Hepatocyte (in vitro differentiated cells): ENCODE measurements around the gene ADGRD1. TPM values are rescaled to one million over a fixed set of nuclear protein-coding genes. Genes with fewer than 3 reads are reported as not detected.

Source experiments
- DNase-seq: peaks from one replicate; pipeline ENCODE4 v3.0.0-alpha.2; 2016; ENCODE audit warnings: low spot score
- H2AFZ ChIP-seq: fragments of 200-600 bp; sonication (generic); 2 replicates; pipeline ENCODE4 v1.6.0; 2016; ENCODE audit warnings: antibody characterized with exemption, mild to moderate bottlenecking
- H3K27ac ChIP-seq: fragments of 200-600 bp; sonication (generic); 2 replicates; pipeline ENCODE4 v1.5.1; 2016; ENCODE audit warnings: mild to moderate bottlenecking
- H3K27me3 ChIP-seq: fragments of 200-600 bp; sonication (generic); 2 replicates; pipeline ENCODE4 v1.6.1; 2016
- H3K36me3 ChIP-seq: fragments of 200-600 bp; sonication (generic); replicated peaks from 2 replicates; pipeline ENCODE4 v1.5.1; 2016; ENCODE audit warnings: low read depth; ENCODE audit not compliant: insufficient read depth
- H3K4me1 ChIP-seq: fragments of 200-600 bp; sonication (generic); 2 replicates; pipeline ENCODE4 v1.5.1; 2016; ENCODE audit warnings: mild to moderate bottlenecking, moderate library complexity; ENCODE audit not compliant: insufficient read depth
- H3K4me2 ChIP-seq: fragments of 200-600 bp; sonication (generic); 2 replicates; pipeline ENCODE4 v1.6.0; 2016
- H3K4me3 ChIP-seq: fragments of 200-600 bp; sonication (generic); 2 replicates; pipeline ENCODE4 v1.5.1; 2016; ENCODE audit warnings: mild to moderate bottlenecking
- H3K79me2 ChIP-seq: fragments of 200-600 bp; sonication (generic); 2 replicates; pipeline ENCODE4 v1.6.0; 2017; ENCODE audit warnings: mild to moderate bottlenecking
- H3K9me2 ChIP-seq: fragments of 200-600 bp; sonication (generic); replicated peaks from 2 replicates; pipeline ENCODE4 v1.6.0; 2017; ENCODE audit warnings: mild to moderate bottlenecking; ENCODE audit not compliant: insufficient read depth
- H3K9me3 ChIP-seq: fragments of 200-600 bp; sonication (generic); 2 replicates; pipeline ENCODE4 v1.5.1; 2016; ENCODE audit warnings: low read depth, mild to moderate bottlenecking
- H4K20me1 ChIP-seq: fragments of 200-600 bp; sonication (generic); 2 replicates; pipeline ENCODE4 v1.6.0; 2016; ENCODE audit warnings: mild to moderate bottlenecking; ENCODE audit not compliant: insufficient read depth, poor library complexity, severe bottlenecking
- EZH2 ChIP-seq: fragments of 200-600 bp; sonication (generic); IDR thresholded peaks from 2 replicates; pipeline ENCODE4 v1.6.1; 2016; ENCODE audit warnings: antibody characterized with exemption, mild to moderate bottlenecking, borderline replicate concordance
- EZH2phosphoT487 ChIP-seq: fragments of 200-600 bp; sonication (generic); IDR thresholded peaks from one replicate; pipeline ENCODE4 v1.6.1; 2018; ENCODE audit warnings: antibody characterized with exemption, mild to moderate bottlenecking, low read depth, moderate library complexity; ENCODE audit not compliant: unreplicated experiment, severe bottlenecking
- WGBS: methylation state at CpG from one replicate; pipeline ENCODE4 v1.1.6; 2016; ENCODE audit warnings: low lambda C conversion rate; ENCODE audit errors: missing lambda C conversion rate; 5-methylcytosine and 5-hydroxymethylcytosine counted together
- polyA plus RNA-seq: library from polyadenylated mRNA; unstranded; fragments of >200 nt; fragmentation: Nextera tagmentation; extraction: Ambion mirVana; gene quantifications from 2 replicates; pipeline ENCODE4 v1.2.1, GENCODE V29; 2016
- total RNA-seq: library from RNA; depleted of rRNA; stranded (reverse); fragments of >200 nt; gene quantifications from 2 replicates; pipeline ENCODE4 v1.2.3, GENCODE V29; 2014
- TF ChIP-seq, protein P1 (sequence below): fragments of 200-600 bp; sonication (generic); IDR thresholded peaks from 2 replicates; pipeline ENCODE4 v1.5.1; 2016; ENCODE audit warnings: antibody characterized with exemption, mild to moderate bottlenecking; ENCODE audit not compliant: poor library complexity

Gene ADGRD1
- total and polyA plus RNA-seq, 2 experiments from 2014 or later: 18.1 to 18.5 TPM

DNA sequence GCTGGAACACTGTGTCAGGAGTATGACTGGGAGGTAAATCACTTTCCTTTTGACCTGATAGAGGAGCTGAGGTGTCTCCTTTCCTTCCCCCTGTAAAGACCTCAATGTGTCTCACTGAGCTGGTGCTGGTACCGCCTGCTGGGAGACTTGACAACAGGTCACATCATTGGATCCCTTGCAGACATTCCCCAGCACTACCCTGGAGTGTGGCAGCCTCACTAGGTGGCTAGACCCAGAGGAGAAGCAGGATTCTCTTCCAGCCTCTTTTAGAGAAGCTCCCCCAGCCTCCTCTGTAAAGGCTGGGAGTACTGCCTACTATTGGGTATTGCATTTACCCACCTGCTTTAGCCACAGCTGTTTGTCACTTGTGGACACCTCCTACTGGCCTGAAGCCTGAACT lies 223.9 kb downstream of the ADGRD1 start:
- Histone ChIP-seq H3K4me3 (no peak overlapping the region), H3K4me2 (no peak overlapping the region), H3K4me1 (no peaks in the 10 kb centered on the region), H2AFZ (no peak overlapping the region), H3K9me2 (no peaks in the 10 kb centered on the region), H3K79me2 (no peaks in the 10 kb centered on the region), H3K9me3 (no peaks in the 10 kb centered on the region), H3K27ac (no peak overlapping the region), H3K36me3 (no peaks in the 10 kb centered on the region), H4K20me1 (no peaks in the 10 kb centered on the region), H3K27me3 (no peaks in the 10 kb centered on the region)
- TF ChIP-seq, protein P1, sequence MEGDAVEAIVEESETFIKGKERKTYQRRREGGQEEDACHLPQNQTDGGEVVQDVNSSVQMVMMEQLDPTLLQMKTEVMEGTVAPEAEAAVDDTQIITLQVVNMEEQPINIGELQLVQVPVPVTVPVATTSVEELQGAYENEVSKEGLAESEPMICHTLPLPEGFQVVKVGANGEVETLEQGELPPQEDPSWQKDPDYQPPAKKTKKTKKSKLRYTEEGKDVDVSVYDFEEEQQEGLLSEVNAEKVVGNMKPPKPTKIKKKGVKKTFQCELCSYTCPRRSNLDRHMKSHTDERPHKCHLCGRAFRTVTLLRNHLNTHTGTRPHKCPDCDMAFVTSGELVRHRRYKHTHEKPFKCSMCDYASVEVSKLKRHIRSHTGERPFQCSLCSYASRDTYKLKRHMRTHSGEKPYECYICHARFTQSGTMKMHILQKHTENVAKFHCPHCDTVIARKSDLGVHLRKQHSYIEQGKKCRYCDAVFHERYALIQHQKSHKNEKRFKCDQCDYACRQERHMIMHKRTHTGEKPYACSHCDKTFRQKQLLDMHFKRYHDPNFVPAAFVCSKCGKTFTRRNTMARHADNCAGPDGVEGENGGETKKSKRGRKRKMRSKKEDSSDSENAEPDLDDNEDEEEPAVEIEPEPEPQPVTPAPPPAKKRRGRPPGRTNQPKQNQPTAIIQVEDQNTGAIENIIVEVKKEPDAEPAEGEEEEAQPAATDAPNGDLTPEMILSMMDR: no peak
- TF ChIP-seq EZH2phosphoT487: no peak
- no peak for TF ChIP-seq EZH2
- no peak for DNase-seq
- 81% methylated on average over 1 of the region's 1 CpG for WGBS

GRCh38 chr12:131187602-131188001 lies 233.9 kb downstream of the ADGRD1 start:
- no peak overlapping the region for H3K4me3 ChIP-seq
- TF ChIP-seq EZH2phosphoT487 (no peak), EZH2 (no peak)
- TF ChIP-seq, protein P1: no peak
- no peaks in the 10 kb centered on the region for H3K4me1 ChIP-seq
- WGBS: 100% methylated on average over 1 of the region's 1 CpG
- no peaks in the 10 kb centered on the region for H3K36me3 ChIP-seq
- peaks cover 12% of the 10 kb centered on the region for H3K27me3 ChIP-seq
- H3K27ac ChIP-seq: no peak overlapping the region
- H3K9me3 ChIP-seq: no peaks in the 10 kb centered on the region
- no peak for DNase-seq
- H3K9me2 ChIP-seq: no peaks in the 10 kb centered on the region
- H4K20me1 ChIP-seq: no peaks in the 10 kb centered on the region
- H3K4me2 ChIP-seq: no peak overlapping the region
- no peaks in the 10 kb centered on the region for H3K79me2 ChIP-seq
- no peak overlapping the region for H2AFZ ChIP-seq

DNA sequence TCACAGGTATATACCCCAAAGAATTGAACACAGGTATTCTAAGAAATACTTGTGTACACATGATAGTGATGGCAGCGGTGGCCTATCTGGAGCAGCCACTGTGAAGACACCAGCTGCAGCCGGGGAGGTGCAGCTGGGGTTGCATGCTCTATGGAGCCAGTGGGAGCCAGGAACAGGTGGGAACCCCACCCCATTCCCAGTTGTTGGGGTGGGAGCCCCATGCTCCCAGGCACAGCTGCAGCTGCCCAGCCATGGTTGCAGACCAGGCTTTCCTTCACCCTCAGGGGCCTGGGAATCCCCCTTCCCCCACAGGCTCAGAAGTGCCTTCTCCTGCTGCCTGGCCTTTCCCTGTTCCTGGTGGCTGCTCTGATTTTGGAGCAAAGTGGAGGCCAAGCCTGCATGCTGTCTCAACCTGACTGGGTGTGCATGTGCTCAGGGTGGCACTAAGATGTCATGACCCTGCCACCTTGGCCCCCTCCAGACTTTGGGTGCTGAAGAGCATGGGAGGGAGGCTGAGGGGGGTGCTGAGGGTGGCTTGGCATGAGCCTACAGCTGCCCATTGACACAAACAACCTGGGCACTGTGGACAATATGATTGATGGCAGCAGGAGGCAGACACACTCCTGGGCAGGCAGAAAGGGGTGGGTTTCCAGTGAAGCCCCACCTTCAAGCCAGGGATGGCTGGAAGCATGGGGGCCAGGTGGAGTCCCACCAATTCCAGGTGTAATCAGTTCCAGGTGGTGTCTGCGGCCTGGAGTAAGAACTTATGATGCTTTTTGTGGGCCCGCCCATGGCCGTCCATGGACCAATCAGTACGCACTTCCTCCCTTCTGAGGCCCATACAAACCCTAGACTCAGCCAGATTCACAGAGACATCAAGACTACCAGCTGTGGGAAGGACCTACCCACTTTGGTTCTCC lies 234.7 kb downstream of the ADGRD1 start:
- no peaks in the 10 kb centered on the region for H3K9me3 ChIP-seq
- no peak for DNase-seq
- TF ChIP-seq EZH2phosphoT487: no peak
- TF ChIP-seq EZH2: no peak
- TF ChIP-seq, protein P1: no peak
- H3K27me3 ChIP-seq: peaks cover 12% of the 10 kb centered on the region
- H3K4me2 ChIP-seq: no peak overlapping the region
- WGBS: 94% methylated on average over 6 of the region's 6 CpGs
- H4K20me1 ChIP-seq: no peaks in the 10 kb centered on the region
- no peaks in the 10 kb centered on the region for H3K9me2 ChIP-seq
- H3K4me3 ChIP-seq: no peak overlapping the region
- H3K79me2 ChIP-seq: no peaks in the 10 kb centered on the region
- no peak overlapping the region for H2AFZ ChIP-seq
- no peaks in the 10 kb centered on the region for H3K36me3 ChIP-seq
- H3K27ac ChIP-seq: no peak overlapping the region
- no peaks in the 10 kb centered on the region for H3K4me1 ChIP-seq
